HT-29 (cell line): ENCODE measurements around the gene SMIM33. TPM values are rescaled to one million over a fixed set of nuclear protein-coding genes. Genes with fewer than 3 reads are reported as not detected.
A peak's percentile ranks its signal among the peaks of the same experiment; 100 is the strongest.
"Not testable (repeated sequence)": the region's sequence is repeated elsewhere in the genome, so short reads cannot be mapped to it uniquely, and the experiment has no call there.

Experiments used
- DNase-seq: peaks from one replicate; pipeline ENCODE4 v3.0.0-alpha.2; 2015; ENCODE audit warnings: low spot score
- total RNA-seq: library from RNA; depleted of rRNA; stranded (reverse); fragments of >200 nt; shearing (Covaris generic); gene quantifications from 2 replicates; pipeline ENCODE4 v1.2.3, GENCODE V29; 2014; rRNA removed

The SMIM33 gene
- total RNA-seq = 0.05 TPM in 1 of 2 replicates, not detected in the other

DNA sequence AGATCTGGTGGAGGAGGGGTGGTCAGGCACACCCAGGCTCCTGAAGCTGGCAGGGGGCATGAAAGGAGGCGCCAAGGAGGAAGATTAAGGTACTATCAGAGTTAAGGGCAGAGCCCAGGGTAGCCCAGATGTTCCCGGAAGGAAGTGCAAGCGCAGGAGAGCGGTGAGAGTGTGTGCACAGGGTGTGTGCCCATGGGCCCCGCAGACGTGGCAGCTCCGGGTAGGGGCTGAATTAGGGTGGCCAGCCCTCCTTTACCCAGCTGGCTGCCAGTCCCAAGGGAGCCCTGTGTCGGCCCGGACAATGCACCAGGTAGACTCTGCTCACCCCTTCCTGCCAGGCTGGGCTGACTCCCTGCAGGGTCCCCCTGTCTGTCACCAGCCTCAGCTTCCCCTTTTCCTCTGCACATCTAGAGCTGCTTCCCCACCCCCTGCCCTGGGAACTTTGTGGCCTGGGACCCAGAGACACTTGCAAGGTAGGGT, at the start of gene SMIM33:
TSS of gene SMIM33 (plus strand) at position 184 of the 480 bp plus-strand sequence. CDS start at position 302, 118 bp downstream.
- DNase-seq = no peak

DNA sequence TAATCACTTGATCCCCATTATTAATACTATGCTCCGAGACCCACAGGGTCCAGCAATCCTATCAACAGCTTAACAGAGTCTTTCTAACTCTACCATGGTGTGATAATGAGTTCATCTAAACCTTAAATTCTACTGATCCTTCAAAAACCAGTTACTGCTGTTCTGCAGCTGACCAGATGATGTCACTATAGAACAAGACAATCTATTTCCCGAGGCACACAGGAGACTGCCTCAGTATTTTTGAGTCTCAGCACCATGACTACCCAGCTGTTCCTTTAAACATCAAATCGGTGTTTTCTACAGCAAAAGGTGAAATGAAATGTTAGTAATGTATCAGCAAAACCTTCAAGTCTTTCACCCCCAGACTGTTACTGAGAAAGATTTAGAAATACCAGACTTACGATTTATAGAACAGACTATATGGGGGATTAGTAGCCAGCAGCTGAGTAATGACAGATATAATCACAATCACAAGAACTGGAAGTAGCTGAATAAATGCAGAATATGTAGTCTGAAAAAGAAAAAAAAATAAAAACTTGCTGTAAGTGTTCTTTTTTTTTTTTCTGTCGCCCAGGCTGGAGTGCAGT, 48.4 kb upstream of the SMIM33 start:
- peak; percentile 81 for DNase-seq

DNA sequence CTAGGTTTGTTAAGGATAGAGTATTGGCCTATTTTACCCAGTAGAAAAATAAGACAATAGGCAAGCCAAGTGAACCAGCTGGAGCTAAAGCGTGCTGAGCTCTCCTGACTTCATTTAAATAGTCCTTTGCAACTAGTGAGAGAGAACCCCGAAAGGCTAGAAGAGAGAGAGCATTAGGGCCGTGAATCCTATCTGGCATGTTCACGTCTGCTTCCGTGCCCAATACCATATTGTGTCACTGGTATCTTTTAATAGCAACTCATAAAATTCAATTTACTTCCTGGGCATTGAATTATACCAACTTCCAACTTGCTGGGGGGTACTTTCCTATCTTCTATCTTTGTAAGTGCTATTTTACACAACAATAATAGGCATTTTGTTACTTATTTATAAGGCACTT, 45.3 kb upstream of the SMIM33 start:
- no peak for DNase-seq

DNA sequence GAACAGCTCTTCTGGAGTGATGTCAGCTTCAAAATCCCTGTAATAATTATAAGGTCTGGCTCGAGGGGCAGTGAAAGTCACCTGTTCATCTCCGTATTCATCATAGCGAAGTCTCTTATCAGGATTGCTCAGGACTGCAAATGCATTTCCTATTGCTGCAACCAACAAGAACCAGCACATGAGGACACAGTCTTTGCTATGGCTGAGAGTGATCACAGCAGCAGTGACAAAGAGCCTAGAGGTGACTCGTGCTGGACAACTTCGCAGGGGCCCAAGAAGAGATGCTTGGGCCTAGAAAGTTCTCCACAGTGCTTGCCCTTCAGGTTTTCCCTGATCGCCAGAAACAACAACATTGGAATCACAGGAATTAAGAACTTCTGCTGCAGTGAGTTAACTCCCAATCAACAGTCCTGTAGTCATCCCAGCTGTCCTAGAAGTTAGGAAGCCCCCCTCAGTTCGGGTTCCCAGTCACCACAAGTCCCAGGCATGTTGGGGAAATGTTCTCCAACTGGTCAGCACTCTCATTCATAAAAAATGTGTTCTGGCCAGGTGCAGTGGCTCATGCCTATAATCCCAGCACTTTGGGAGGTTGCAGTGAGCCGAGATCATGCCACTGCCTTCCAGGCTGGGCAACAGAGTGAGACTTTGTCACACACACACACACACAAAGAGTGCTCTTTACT, 44.5 kb upstream of the SMIM33 start:
- no peak for DNase-seq

DNA sequence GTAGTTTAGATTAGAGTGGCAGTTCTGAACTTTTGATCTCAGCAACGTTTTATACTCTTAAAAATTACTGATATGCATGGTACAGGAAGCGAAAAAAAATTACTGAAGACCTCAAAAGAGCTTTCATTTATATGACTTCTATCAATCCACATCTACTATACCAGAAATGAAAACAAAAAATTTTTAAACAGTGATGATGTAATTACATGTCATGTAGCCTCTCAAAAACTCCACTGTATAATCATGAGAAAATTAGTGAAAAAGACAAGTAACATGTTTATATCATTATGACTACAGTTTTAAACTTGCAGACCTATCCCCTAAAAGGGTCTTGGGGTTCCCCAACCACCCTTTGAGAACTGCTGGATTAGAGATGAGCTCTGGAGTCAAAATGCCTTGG, 40.8 kb upstream of the SMIM33 start:
- no peak for DNase-seq

DNA sequence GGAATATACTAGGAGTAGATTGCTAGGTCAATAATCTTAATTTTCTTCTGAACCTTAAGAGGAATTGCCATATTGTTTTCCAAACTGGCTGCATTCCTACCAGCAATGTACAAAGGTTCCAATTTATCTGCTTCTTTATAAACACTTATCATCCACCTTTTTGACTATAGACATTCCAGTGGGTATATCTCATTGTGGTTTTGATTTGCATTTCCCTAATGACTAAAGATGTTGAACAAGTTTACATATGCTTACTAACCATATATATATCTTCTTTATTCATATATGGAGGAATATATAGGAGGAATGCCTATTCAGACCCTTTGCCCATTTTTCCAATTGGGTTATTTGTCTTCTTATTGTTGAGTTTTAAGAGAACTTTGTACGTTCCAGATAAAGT, 39.1 kb upstream of the SMIM33 start:
- no peak for DNase-seq

DNA sequence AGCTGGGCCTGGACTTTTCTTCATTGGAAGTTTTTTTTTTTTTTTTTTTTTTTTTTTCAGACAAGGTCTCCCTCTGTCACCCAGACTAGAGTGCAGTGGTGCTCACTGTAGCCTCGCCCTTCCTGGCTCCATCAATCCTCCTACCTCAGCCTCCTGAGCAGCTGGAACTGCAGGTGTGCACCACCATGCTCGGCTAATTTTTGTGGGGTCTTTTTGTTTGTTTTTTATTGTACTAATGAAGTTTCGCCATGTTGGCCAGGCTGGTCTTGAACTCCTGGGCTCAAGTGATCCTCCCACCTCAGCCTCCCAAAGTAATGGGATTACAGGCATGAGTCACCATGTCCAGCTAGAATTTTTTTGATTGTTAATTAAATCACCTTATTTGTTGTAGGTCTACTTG, 35.1 kb upstream of the SMIM33 start:
- DNase-seq = no peak

DNA sequence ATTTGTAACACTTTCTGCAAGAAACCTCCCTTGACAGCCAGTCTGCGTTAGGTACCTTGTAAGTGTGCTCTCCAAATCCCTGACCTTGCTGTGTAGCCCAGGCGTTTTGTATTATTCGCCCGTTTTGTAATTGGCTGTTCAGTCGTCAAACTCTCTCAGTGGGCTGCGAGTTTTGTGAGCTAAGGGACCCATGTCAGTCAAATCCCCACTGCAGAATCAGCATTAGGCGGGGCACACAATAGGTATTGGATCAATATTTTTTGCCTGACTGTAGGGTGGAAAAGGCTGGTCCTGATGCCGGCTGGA, 32.1 kb upstream of the SMIM33 start:
- no peak for DNase-seq

DNA sequence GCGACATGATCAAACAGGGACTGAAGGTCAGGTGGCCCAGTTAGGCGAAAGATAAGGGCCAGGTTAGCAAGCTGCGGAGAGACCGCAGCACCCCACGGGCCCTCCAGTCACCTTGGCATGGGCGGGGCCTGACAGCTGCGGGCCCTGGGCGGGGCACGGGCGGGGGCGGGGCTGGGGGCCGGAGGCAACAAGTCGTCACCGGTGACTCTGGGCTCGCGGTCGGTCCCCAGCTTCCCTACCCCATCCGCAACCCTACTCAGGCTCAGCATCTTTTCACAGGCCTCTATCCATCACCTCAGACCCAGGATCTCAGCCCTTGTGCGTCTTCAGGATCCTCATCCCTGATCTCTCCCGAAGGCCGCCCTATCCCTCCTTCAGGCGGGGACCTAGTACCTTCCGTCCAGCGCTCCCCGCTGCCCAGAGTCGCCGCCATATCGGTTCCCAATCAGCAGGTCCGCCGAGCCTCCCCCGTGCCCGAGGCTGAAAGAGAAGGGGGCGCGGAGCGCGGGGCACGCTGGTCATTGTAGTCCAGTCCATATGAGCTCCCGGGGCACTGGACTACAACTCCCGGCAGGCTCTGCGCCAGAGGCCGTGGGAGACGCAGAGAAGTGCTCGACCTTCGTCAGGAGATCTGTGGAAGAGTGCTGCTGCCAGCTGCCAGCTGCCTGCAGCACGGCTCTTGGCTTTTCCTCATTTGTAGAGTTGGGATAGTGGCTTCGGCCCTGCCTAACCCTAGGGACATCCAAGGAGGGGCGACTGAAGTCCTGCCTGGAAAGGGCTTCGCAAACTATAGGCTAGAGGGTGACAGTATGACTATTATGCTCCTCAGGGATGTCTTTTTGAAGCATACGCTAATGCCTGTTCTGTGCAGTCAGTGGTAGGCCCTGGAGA, 31.5 kb upstream of the SMIM33 start, which contains the start of gene DNAJC18:
TSS of gene DNAJC18 (minus strand) at position 513 of the 891 bp plus-strand sequence. CDS start at position 433, 80 bp downstream.
- peak; percentile 87 for DNase-seq

DNA sequence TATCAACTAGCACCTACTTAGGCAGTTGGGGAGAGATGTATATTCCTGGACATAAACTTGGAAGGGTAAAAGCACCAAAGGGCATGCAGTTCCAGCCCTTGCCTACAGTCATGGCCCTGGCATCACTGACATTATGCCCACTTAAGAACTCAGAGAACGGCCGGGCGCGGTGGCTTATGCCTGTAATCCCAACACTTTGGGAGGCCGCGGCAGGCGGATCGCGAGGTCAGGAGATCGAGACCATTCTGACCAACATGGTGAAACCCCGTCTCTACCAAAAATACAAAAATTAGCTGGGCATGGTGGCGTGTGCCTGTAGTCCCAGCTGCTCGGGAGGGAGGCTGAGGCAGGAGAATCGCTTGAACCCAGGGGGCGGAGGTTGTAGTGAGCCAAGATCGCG, 30.4 kb upstream of the SMIM33 start:
- DNase-seq = not testable (repeated sequence)

DNA sequence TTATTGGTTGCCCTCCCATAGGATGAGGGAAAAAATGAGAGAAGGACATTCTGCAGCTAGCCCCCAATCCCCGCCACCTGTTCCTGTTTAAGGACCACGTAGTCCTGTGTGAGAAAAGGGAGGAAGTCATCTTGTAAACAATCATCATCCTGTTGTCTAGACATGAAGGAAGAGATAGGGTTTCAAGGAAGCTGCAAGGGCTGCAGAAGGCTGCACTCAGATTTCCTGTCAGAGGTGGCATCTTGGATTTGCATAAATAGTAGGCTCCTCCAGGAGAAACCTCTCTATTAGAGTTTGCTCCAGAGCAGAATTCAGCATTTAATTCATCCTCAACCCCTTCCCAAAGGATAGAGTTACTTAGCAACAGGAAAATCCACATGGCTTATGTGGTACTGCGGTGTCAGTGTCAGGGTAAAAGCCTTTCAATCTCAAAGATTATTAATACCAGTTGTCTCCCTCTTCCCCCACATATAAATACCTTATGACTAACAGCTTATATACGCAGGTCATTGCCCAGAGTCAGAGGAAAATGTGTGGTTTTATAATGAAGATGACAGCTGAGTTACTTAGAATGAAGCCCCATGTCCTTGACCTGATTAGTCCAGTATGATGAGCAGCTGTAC, 26.9 kb upstream of the SMIM33 start:
- DNase-seq = no peak

DNA sequence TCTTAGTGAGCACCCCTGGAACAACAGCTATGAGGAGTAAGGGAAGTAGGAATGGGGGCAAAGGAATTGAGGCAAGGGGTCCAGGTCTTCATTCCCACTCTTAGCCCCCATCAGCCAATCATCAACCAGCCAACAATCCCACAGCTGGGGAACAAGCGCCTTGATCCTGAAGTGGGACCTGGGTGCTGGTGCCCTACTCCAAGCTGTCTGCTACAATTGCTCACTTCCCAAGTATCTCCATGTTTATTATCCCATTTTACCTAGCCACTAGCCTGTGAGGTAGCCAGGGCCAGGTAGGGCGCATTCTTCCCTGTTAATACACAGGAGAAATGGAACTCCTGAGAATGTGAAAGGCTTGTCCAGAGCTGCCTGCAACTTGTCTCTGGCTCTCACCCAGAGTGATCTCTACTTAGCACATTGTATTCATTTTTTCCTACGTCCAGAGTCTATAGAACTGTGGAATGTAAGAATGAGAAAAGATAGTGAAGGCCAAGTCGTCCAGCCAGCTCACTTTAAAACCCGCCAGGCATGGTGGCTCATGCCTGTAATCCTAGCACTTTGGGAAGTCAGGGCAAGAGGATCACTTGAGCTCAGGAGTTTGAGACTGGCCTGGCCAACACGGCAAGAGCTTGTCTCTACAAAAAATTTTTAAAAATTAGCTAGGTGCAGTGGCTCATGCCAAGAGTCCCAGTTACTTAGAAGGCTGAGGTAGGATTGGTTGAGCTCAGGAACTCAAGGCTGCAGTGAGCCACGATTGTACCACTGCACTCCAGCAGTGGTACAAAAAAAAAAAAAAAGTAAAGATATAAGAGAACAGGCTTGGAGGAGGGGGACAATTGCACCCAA, 25.3 kb upstream of the SMIM33 start:
- no peak for DNase-seq

DNA sequence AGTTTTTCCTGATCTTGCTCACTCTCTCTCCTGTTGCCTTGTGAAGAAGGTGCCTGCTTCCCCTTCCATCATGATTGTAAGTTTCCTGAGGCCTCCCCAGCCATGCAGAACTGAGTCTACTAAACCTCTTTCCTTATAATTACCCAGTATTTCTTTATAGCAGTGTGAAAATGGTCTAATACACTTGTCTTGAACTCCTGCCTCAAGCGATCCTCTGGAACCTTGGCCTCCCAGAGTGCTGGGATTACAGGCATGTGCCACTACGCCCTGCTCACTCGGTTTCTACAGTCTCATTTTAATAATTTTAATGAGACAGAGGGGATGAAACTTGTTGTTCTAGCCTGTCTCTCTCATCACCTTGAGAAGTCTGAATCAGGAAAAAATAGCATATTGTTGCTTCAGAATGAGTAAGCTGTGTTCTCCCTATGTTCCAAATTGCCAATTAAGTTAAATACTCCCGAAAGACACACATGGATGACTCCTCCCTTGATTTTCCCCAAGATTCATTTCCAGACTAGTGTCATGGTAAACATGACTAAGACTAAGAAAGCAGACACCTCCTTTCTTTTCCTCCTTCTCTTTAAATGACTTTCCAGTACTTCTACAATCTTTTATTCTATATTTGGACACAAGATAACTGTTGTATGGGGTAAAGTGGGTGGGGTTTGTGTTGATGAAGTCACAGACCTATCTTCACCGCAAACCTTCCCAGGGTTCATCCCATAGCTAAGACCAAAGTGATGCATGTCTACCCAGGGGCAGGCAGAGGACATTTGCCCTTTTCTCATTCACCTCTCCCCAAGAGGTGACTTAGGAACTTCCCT, 23.6 kb upstream of the SMIM33 start:
- no peak for DNase-seq

DNA sequence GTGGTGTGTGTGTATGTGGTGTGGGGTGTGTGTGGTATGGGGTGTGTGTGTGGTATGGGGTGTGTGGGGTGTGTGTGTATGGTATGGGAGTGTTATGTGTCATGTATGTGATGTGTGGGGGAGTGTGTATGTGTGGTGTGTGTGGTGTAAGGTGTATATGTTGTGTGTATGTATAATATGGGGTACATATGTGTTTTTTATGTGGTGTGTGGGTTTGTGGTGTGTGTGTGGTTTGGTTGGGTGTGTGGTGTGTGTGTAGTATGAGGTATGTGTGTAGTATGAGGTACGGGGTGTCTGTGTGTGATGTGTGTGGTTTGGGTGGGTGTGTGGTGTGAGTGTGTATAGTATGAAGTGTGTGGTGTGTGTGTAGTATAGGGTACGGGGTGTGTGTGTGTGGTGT, 19.6 kb upstream of the SMIM33 start:
- no peak for DNase-seq

DNA sequence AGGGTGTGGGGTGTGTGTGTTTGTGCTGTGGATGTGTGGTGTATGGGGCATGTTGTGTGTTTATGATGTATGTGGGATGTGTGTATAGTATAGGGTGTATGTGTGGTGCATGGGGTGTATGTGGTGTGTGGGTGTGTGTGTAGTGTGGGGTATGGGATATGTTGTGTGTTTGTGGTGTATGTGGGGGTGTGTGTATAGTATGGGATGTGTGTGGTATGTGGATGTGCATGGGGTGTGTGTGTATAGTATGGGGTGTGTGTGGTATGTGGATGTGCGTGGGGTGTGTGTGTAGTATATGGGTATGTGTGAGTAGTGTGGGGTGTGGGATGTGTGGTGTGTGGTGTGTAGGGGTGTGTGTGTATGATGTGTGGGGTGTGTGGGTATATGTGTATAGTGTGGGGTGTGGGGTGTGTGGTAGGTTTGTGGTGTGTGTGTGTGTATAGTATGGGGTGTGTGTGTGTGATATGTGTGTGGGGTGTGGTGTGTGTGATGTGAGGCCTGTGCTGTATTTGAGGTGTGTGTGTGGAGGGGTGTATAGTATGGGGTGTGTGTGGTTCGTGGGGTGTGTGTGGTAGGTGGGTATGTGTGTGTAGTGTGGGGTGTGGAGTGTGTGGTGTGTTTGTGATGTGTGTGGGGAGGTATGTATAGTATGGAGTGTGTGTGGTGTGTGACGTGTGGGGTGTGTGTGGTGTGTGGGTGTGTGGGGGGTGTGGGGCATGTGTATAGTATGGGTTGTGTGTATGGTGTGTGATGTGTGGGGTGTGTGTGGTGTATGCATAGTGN, 18.7 kb upstream of the SMIM33 start:
- no peak for DNase-seq

DNA sequence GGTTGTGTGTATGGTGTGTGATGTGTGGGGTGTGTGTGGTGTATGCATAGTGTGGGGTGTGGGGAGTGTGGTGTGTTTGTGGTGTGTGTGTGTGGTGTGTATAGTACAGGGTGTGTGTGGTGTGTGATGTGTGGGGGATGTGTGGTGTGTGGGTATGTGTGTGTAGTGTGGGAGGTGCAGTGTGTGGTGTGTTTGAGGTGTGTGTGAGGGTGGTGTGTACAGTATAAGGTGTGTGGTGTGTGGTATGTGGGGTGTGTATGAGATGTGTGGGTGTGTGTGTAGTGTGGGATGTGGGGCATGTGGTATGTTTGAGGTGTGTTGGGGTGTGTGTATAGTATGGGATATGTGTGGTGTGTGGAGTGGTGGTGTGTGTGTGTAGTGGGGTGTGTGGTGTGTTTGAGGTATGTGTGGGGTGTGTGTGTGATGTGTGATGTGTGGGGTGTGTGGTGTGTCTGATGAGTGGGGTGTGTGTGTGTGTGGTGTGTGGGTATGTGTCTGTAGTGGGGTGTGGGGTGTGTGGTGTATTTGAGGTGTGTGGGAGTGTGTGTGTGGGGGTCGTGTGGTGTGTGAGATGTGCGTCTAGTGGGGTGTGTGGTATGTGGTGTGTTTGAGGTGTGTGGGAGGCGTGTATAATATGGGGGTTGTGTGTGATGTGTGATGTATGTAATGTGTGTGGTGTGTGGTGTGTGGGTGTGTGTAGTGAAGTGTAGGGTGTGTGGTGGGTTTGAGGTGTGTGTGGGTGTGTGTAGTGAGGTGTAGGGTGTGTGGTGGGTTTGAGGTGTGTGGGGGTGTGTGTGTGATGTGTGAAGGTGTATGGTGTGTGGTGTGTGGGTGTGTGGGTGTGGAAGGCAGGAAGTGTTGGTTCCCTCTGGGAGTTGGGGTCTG, 16.9 kb upstream of the SMIM33 start:
- DNase-seq = no peak

DNA sequence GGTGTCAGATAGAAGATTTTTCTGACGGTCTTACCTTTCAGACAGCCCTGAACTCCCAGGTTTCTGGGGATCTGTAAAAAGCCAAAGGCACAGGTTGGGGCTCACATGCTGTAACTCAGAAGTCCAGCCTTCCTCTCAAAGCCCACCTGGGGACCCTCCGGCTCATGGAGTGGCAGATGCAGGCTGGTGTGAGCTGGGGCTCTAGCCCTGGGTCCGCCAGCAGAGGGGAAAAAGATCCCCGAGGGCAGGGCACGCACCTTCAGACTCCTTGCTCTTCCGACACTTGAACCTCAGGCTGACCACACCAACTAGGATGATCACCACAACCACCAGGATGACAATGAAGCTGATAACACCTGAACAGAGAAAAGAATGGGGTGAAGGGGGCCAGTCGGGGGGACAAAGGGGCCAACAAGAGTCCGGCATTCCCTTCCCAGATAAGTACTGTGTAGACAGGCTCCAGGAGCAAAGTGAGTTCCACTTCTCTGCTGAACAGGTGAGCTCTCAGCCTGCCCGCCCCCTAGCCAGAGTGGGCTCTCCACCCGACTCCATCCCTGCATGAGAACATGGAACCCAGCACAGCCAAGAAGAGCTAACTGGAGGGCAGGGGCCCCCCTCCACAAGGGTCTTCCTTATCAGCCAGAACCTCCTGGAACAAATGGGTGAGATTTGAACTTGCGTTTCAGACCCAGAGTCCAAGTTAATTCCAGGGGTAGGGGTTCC, 16.1 kb upstream of the SMIM33 start:
- DNase-seq = no peak

DNA sequence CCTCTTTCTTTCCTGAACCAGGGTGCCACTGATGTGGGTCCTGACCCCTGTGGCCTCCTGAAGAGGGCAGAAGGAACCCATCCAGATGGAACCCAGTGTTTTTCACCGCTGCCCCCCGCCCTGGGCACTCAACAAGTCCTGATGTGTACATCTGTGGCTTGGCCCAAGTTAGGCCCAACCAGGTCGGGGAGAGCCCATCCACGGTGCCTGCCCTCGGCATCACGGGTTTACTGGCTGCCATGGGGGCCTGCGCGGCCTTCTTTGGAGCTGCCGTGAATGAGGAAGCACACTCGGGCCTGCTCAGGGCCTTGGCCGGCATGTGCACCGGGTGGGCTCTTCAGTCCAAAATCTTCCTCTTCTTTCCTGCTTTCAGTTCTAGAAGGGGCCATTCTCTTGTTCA, 14.0 kb upstream of the SMIM33 start:
- DNase-seq = no peak
